GM21619 (cell line): ENCODE data around the gene XPO5.

Experiments
- ATAC-seq: cut with Tn5 transposase; IDR thresholded peaks from one replicate; pipeline ENCODE4 v1.9.1; 2021; ENCODE audit not compliant: unreplicated experiment

XPO5 gene

GRCh38 chr6:43517505-43518357 lies 58.1 kb downstream of the XPO5 start:
- no peak for ATAC-seq

GRCh38 chr6:43516697-43517504 lies 58.9 kb downstream of the XPO5 start, which contains the start of the genes POLR1C and YIPF3:
TSS of gene POLR1C (plus strand) at chr6:43517089. CDS start at chr6:43517110, 21 bp downstream.
TSS of gene YIPF3 (minus strand) at chr6:43516926. CDS start at chr6:43516807, 119 bp downstream.
- peak; percentile 88 for ATAC-seq

GRCh38 chr6:43516367-43516696 lies 59.5 kb downstream of the XPO5 start:
- ATAC-seq = no peak

- no peak for ATAC-seq
These were observed 60.0 kb downstream of the XPO5 start for GRCh38 chr6:43515808-43516207.

- ATAC-seq = no peak
These were observed 63.9 kb downstream of the XPO5 start for GRCh38 chr6:43511824-43512415.

- no peak for ATAC-seq
These were observed 65.0 kb downstream of the XPO5 start for GRCh38 chr6:43510827-43511163.

GRCh38 chr6:43509984-43510826 lies 65.6 kb downstream of the XPO5 start, which contains the start of gene LRRC73:
TSS of gene LRRC73 (minus strand) at chr6:43510346. CDS start at chr6:43509785, 561 bp downstream.
- ATAC-seq = peak; percentile 59

GRCh38 chr6:43509142-43509983 lies 66.5 kb downstream of the XPO5 start:
- no peak for ATAC-seq

- no peak for ATAC-seq
These were observed 67.2 kb downstream of the XPO5 start for GRCh38 chr6:43508481-43509141.

GRCh38 chr6:43506667-43507471 lies 69.0 kb downstream of the XPO5 start:
- no peak for ATAC-seq

- no peak for ATAC-seq
These were observed 69.7 kb downstream of the XPO5 start for GRCh38 chr6:43506171-43506570.

GRCh38 chr6:43505718-43506117 lies 70.1 kb downstream of the XPO5 start:
- ATAC-seq = no peak

- ATAC-seq = no peak
These were observed 70.9 kb downstream of the XPO5 start for GRCh38 chr6:43504756-43505593.

- no peak for ATAC-seq
These were observed 72.4 kb downstream of the XPO5 start for GRCh38 chr6:43503443-43503842.

GRCh38 chr6:43502666-43503065 lies 73.2 kb downstream of the XPO5 start:
- no peak for ATAC-seq

- no peak for ATAC-seq
These were observed 74.9 kb downstream of the XPO5 start for GRCh38 chr6:43500921-43501320.

GRCh38 chr6:43499028-43499815 lies 76.6 kb downstream of the XPO5 start:
- no peak for ATAC-seq
